GM06990 (cell line): ENCODE results near the gene ARHGAP42.

Experiments
- DNase-seq: peaks from one replicate; pipeline ENCODE4 v3.0.0-alpha.2; 2011; ENCODE audit not compliant: insufficient read length; ENCODE audit errors: extremely low read depth
- H3K27me3 ChIP-seq: replicated peaks from 2 replicates; pipeline ENCODE4 v1.6.0; 2011; ENCODE audit warnings: low read length; ENCODE audit not compliant: control insufficient read depth, insufficient read depth
- H3K36me3 ChIP-seq: 2 replicates; pipeline ENCODE4 v1.5.1; 2011; ENCODE audit warnings: low read length; ENCODE audit not compliant: control insufficient read depth, insufficient read depth
- H3K4me3 ChIP-seq: replicated peaks from 2 replicates; pipeline ENCODE4 v1.5.1; 2011; ENCODE audit warnings: low read depth, mild to moderate bottlenecking, control low read depth, low read length
- CTCF ChIP-seq: IDR thresholded peaks from 2 replicates; pipeline ENCODE4 v1.5.1; 2011; ENCODE audit warnings: low read length, control low read depth, mild to moderate bottlenecking, inconsistent platforms; ENCODE audit not compliant: insufficient read depth, poor library complexity, severe bottlenecking

The ARHGAP42 gene

GRCh38 chr11:100777103-100777502 is 90.0 kb downstream of the ARHGAP42 start:
- Histone ChIP-seq H3K4me3 (no peak overlapping the region), H3K36me3 (no peaks in the 10 kb centered on the region), H3K27me3 (no peaks in the 10 kb centered on the region)
- no peak for TF ChIP-seq CTCF
- DNase-seq = no peak

GRCh38 chr11:100777736-100778135 is 90.6 kb downstream of the ARHGAP42 start:
- Histone ChIP-seq H3K4me3 (no peak overlapping the region), H3K36me3 (no peaks in the 10 kb centered on the region), H3K27me3 (no peaks in the 10 kb centered on the region)
- TF ChIP-seq CTCF = no peak
- no peak for DNase-seq

- DNase-seq = no peak
- H3K4me3 ChIP-seq = no peak overlapping the region
Observed at GRCh38 chr11:100778166-100778785, 91.2 kb downstream of the ARHGAP42 start.

GRCh38 chr11:100780470-100780869 is 93.4 kb downstream of the ARHGAP42 start:
- H3K27me3 ChIP-seq = no peaks in the 10 kb centered on the region
- H3K4me3 ChIP-seq = no peak overlapping the region
- DNase-seq = no peak
- no peak for TF ChIP-seq CTCF
- no peaks in the 10 kb centered on the region for H3K36me3 ChIP-seq

More at GRCh38 chr11:100778166-100778785, 91.2 kb downstream of the ARHGAP42 start:
- no peak for TF ChIP-seq CTCF
- Histone ChIP-seq H3K36me3 (no peaks in the 10 kb centered on the region), H3K27me3 (no peaks in the 10 kb centered on the region)

GRCh38 chr11:100785148-100785983 is 98.3 kb downstream of the ARHGAP42 start:
- TF ChIP-seq CTCF = no peak
- no peaks in the 10 kb centered on the region for H3K27me3 ChIP-seq
- H3K36me3 ChIP-seq = no peaks in the 10 kb centered on the region
- DNase-seq = no peak
- no peak overlapping the region for H3K4me3 ChIP-seq
